H9 (cell line): ENCODE measurements around the gene RPL5. TPM values are rescaled to one million over a fixed set of nuclear protein-coding genes. Genes with fewer than 3 reads are reported as not detected.

Source experiments
- DNase-seq: peaks from one replicate; pipeline ENCODE4 v3.0.0-alpha.2; 2017
- H2AFZ ChIP-seq: one replicate; pipeline ENCODE4 v1.6.1; 2013; ENCODE audit warnings: mild to moderate bottlenecking, low read length, control low read depth, moderate library complexity
- H2AK5ac ChIP-seq: 2 replicates; pipeline ENCODE4 v1.6.1; 2013; ENCODE audit warnings: low read length, control low read depth, mixed read lengths; ENCODE audit not compliant: insufficient read length
- H2BK120ac ChIP-seq: one replicate; pipeline ENCODE4 v1.6.1; 2013; ENCODE audit warnings: low read depth, mild to moderate bottlenecking, low read length, control low read depth, inconsistent platforms; ENCODE audit not compliant: poor library complexity, severe bottlenecking
- H2BK12ac ChIP-seq: 2 replicates; pipeline ENCODE4 v1.6.1; 2013; ENCODE audit warnings: low read length, control low read depth, mixed read lengths, low read depth; ENCODE audit not compliant: insufficient read length
- H2BK15ac ChIP-seq: 2 replicates; pipeline ENCODE4 v1.6.1; 2013; ENCODE audit warnings: low read depth, low read length, control low read depth
- H2BK20ac ChIP-seq: one replicate; pipeline ENCODE4 v1.6.1; 2013; ENCODE audit warnings: low read depth, mild to moderate bottlenecking, low read length, control low read depth, inconsistent platforms; ENCODE audit not compliant: poor library complexity, severe bottlenecking
- H2BK5ac ChIP-seq: 2 replicates; pipeline ENCODE4 v1.6.1; 2013; ENCODE audit warnings: low read length, control low read depth, mixed read lengths; ENCODE audit not compliant: insufficient read length
- H3K14ac ChIP-seq: 2 replicates; pipeline ENCODE4 v1.6.1; 2013; ENCODE audit warnings: low read length, control low read depth; ENCODE audit not compliant: insufficient read depth
- H3K18ac ChIP-seq: 2 replicates; pipeline ENCODE4 v1.6.1; 2013; ENCODE audit warnings: low read depth, mild to moderate bottlenecking, mixed read lengths, low read length, control low read depth; ENCODE audit not compliant: insufficient read length
- H3K23ac ChIP-seq: 2 replicates; pipeline ENCODE4 v1.6.1; 2013; ENCODE audit warnings: low read length, control low read depth, mixed read lengths, low read depth; ENCODE audit not compliant: insufficient read length
- H3K23me2 ChIP-seq: 2 replicates; pipeline ENCODE4 v1.6.1; 2013; ENCODE audit warnings: low read depth, mild to moderate bottlenecking, mixed read lengths, low read length, control low read depth; ENCODE audit not compliant: insufficient read length, poor library complexity, severe bottlenecking
- H3K27ac ChIP-seq: 2 replicates; pipeline ENCODE4 v1.5.1; 2013; ENCODE audit warnings: low read length, control low read depth, mixed read lengths, low read depth; ENCODE audit not compliant: insufficient read length
- H3K27me3 ChIP-seq: 2 replicates; pipeline ENCODE4 v1.6.1; 2013; ENCODE audit warnings: low read length, control low read depth, inconsistent platforms; ENCODE audit not compliant: insufficient read depth
- H3K4ac ChIP-seq: 2 replicates; pipeline ENCODE4 v1.6.1; 2013; ENCODE audit warnings: low read depth, mild to moderate bottlenecking, control low read depth, inconsistent platforms, low read length, moderate library complexity
- H3K4me1 ChIP-seq: 2 replicates; pipeline ENCODE4 v1.6.1; 2013; ENCODE audit warnings: low read length, control low read depth, inconsistent platforms; ENCODE audit not compliant: insufficient read depth
- H3K4me2 ChIP-seq: 2 replicates; pipeline ENCODE4 v1.6.1; 2013; ENCODE audit warnings: low read length, control low read depth, mixed read lengths; ENCODE audit not compliant: insufficient read length, insufficient read depth
- H3K56ac ChIP-seq: 2 replicates; pipeline ENCODE4 v1.6.1; 2013; ENCODE audit warnings: low read depth, mild to moderate bottlenecking, mixed read lengths, low read length, control low read depth; ENCODE audit not compliant: insufficient read length
- H3K79me1 ChIP-seq: 2 replicates; pipeline ENCODE4 v1.6.1; 2013; ENCODE audit warnings: low read depth, mild to moderate bottlenecking, moderate library complexity, low read length, control low read depth, inconsistent platforms; ENCODE audit not compliant: insufficient read depth, poor library complexity, severe bottlenecking
- H3K79me2 ChIP-seq: 2 replicates; pipeline ENCODE4 v1.6.1; 2013; ENCODE audit warnings: low read length, control low read depth, inconsistent platforms; ENCODE audit not compliant: insufficient read depth
- H3K9ac ChIP-seq: 2 replicates; pipeline ENCODE4 v1.6.1; 2013; ENCODE audit warnings: low read length, control low read depth, mixed read lengths; ENCODE audit not compliant: insufficient read length; ENCODE audit errors: extremely low read depth
- H3K9me3 ChIP-seq: one replicate; pipeline ENCODE4 v1.6.1; 2013; ENCODE audit warnings: low read depth, low read length, inconsistent platforms; ENCODE audit not compliant: control insufficient read depth
- H3T11ph ChIP-seq: one replicate; pipeline ENCODE4 v1.6.1; 2013; ENCODE audit warnings: mild to moderate bottlenecking, low read length, control low read depth, inconsistent platforms
- H4K20me1 ChIP-seq: one replicate; pipeline ENCODE4 v1.6.1; 2013; ENCODE audit not compliant: control insufficient read depth, insufficient read length, insufficient read depth
- H4K5ac ChIP-seq: 2 replicates; pipeline ENCODE4 v1.6.1; 2013; ENCODE audit warnings: low read depth, mild to moderate bottlenecking, mixed read lengths, low read length, control low read depth; ENCODE audit not compliant: insufficient read length
- H4K8ac ChIP-seq: replicated peaks from 2 replicates; pipeline ENCODE4 v1.6.1; 2013; ENCODE audit warnings: low read length, control low read depth, mixed read lengths, low read depth; ENCODE audit not compliant: insufficient read length
- H4K91ac ChIP-seq: 2 replicates; pipeline ENCODE4 v1.6.1; 2013; ENCODE audit warnings: low read depth, mild to moderate bottlenecking, moderate library complexity, mixed read lengths, low read length, control low read depth; ENCODE audit not compliant: insufficient read length
- H3K27ac Mint-ChIP-seq, 3 experiments: 2 replicates in 2 of 3; 3 replicates in 1 of 3; pipeline ENCODE4 v1.8.0; 2020 to 2021; ENCODE audit warnings: mixed read lengths in 3 of 3, mild to moderate bottlenecking in 1 of 3, moderate library complexity in 1 of 3
- H3K27me3 Mint-ChIP-seq: 2 replicates; pipeline ENCODE4 v1.8.0; 2021; ENCODE audit warnings: low read depth, mild to moderate bottlenecking, moderate library complexity, mixed read lengths
- H3K36me3 Mint-ChIP-seq, 3 experiments: 2 replicates in 2 of 3; 3 replicates in 1 of 3; pipeline ENCODE4 v1.8.0; 2020 to 2021; ENCODE audit warnings: low read depth in 3 of 3, mixed read lengths in 3 of 3; ENCODE audit not compliant: insufficient read depth in 1 of 3
- H3K4me1 Mint-ChIP-seq, 2 experiments: 2 replicates each; pipeline ENCODE4 v1.8.0; 2020; ENCODE audit warnings: mixed read lengths in 2 of 2
- H3K4me3 Mint-ChIP-seq, 2 experiments: 2 replicates in 1 of 2; 3 replicates in 1 of 2; pipeline ENCODE4 v1.8.0; 2020 to 2021; ENCODE audit warnings: mild to moderate bottlenecking in 2 of 2, mixed read lengths in 2 of 2, moderate library complexity in 1 of 2
- H3K9me3 Mint-ChIP-seq, 2 experiments: 2 replicates in 1 of 2; 3 replicates in 1 of 2; pipeline ENCODE4 v1.8.0; 2020; ENCODE audit warnings: mild to moderate bottlenecking in 2 of 2, mixed read lengths in 2 of 2, moderate library complexity in 1 of 2
- CTCF ChIP-seq: fragments of 200-600 bp; sonication (generic); conservative IDR thresholded peaks from 3 replicates; pipeline ENCODE4 v1.8.0; 2021; ENCODE audit warnings: antibody characterized with exemption, mild to moderate bottlenecking
- WGBS: extraction: QIAGEN DNeasy Blood & Tissue Kit; methylation state at CpG from one replicate; pipeline ENCODE4 v1.1.7; 2013; ENCODE audit warnings: missing lambda C conversion rate, low lambda C conversion rate, mixed read lengths; ENCODE audit not compliant: insufficient read length; ENCODE audit errors: extremely low coverage; 5-methylcytosine and 5-hydroxymethylcytosine counted together
- total RNA-seq: library from RNA; stranded (reverse); gene quantifications from 2 replicates; pipeline ENCODE4 v1.2.1, GENCODE V29; 2021

Gene RPL5
- total RNA-seq, 1 experiment from 2014 or later = 1,608 TPM

GRCh38 chr1:92850019-92850418, 18.2 kb downstream of the RPL5 start:
- Mint-ChIP-seq H3K27me3 (no peaks in the 10 kb centered on the region), H3K4me1 (no peaks in the 10 kb centered on the region), H3K9me3 (no peaks in the 10 kb centered on the region), H3K27ac (peak overlapping the region in 1 of 3 experiments; percentile 59; a peak in 1 of 7 replicates), H3K36me3 (no peaks in the 10 kb centered on the region; a peak in 2 of 7 replicates), H3K4me3 (no peak overlapping the region)
- Histone ChIP-seq H3K27me3 (no peaks in the 10 kb centered on the region), H4K91ac (no peak overlapping the region), H3K27ac (no peak overlapping the region), H2AFZ (no peak overlapping the region), H2BK20ac (no peak overlapping the region), H3K79me2 (no peaks in the 10 kb centered on the region), H2BK15ac (no peak overlapping the region), H3K79me1 (no peaks in the 10 kb centered on the region), H3K23ac (no peak overlapping the region), H2BK120ac (no peak overlapping the region), H3K23me2 (no peaks in the 10 kb centered on the region), H4K8ac (no peak overlapping the region), H3K4me2 (no peak overlapping the region), H4K5ac (no peak overlapping the region), H3K18ac (no peak overlapping the region), H2BK12ac (no peak overlapping the region), H3K4me1 (no peaks in the 10 kb centered on the region), H3K9ac (no peak overlapping the region), H3K14ac (no peak overlapping the region), H4K20me1 (no peaks in the 10 kb centered on the region), H2AK5ac (no peak overlapping the region), H3K9me3 (no peaks in the 10 kb centered on the region), H2BK5ac (no peak overlapping the region), H3T11ph (no peak overlapping the region), H3K4ac (no peak overlapping the region), H3K56ac (no peak overlapping the region)
- no peak for DNase-seq
- no peak for TF ChIP-seq CTCF
- WGBS = no CpG with 5 or more reads among the region's 3 CpGs
